Pancreas (tissue), 10 donors: Measurements from ENCODE around the gene WBP1. TPM values are rescaled to one million over a fixed set of nuclear protein-coding genes. Genes with fewer than 3 reads are reported as not detected.

Experiments
- ATAC-seq, 4 donors: fragments of 200-7000 bp; cut with Tn5 transposase; one replicate each; pipeline versions ENCODE4 v1.8.0 to v1.9.1; 2020; ENCODE audit warnings: mild to moderate bottlenecking in 4 of 4, moderate library complexity in 4 of 4
- DNase-seq, 6 donors: peaks; one replicate each; pipeline ENCODE4 v3.0.0-alpha.2; 2020
- FAIRE-seq: peaks from 2 replicates; lab custom pipeline; 2012; peaks lifted over from hg19 to GRCh38; lab: Jason Lieb, UNC
- H3K27ac ChIP-seq, 4 donors: fragments of 200-600 bp; sonication (generic); 1 replicate in 3 of 4; 2 replicates in 1 of 4; pipeline versions ENCODE4 v1.5.0 to v1.8.0; 2020
- H3K27me3 ChIP-seq, 4 donors: fragments of 200-600 bp; one replicate each; pipeline ENCODE4 v1.8.0; 2021
- H3K36me3 ChIP-seq, 3 donors: fragments of 200-600 bp; sonication (generic) in 1 of 3; one replicate each; pipeline versions ENCODE4 v1.5.0 to v1.8.0; 2020 to 2021
- H3K4me1 ChIP-seq, 3 donors: fragments of 200-600 bp; one replicate each; pipeline ENCODE4 v1.8.0; 2021
- H3K4me3 ChIP-seq, 4 donors: fragments of 200-600 bp; sonication (generic) in 2 of 4; one replicate each; pipeline versions ENCODE4 v1.5.0 to v1.8.0; 2020 to 2021
- H3K9me3 ChIP-seq, 4 donors: fragments of 200-600 bp; one replicate each; pipeline ENCODE4 v1.8.0; 2021
- WGBS, 2 donors: extraction: QIAGEN DNeasy Blood & Tissue Kit; methylation state at CpG; one replicate each; pipeline ENCODE4 v1.1.7; 2013; 5-methylcytosine and 5-hydroxymethylcytosine counted together
- intact Hi-C, 3 donors: fragments of 100-400 bp; cut with DNase I; formaldehyde crosslinking; loops; one replicate each; pipeline versions ENCODE4 v1.11.1 to v1.14.2; 2022
- polyA plus RNA-seq, 2 donors: library from polyadenylated mRNA; stranded (reverse); fragments of 200-250 nt; gene quantifications; one replicate each; pipeline ENCODE4 v1.2.3, GENCODE V29; 2013
- total RNA-seq, 6 donors: library from RNA; stranded (reverse); fragmentation: NEBNext Ultra II Directional in 4 of 6; extraction: Animal tissue kit (Norgen Biotek cat#: 25700) in 4 of 6; gene quantifications; one replicate each; pipeline versions ENCODE4 v1.2.1 to v1.2.4, GENCODE V29; 2021 to 2023
- TF ChIP-seq, protein P1 (sequence below), 4 donors: fragments of 200-600 bp; sonication (generic) in 3 of 4; IDR thresholded peaks; one replicate each; pipeline versions ENCODE4 v1.5.0 to v1.8.0; 2021; ENCODE audit warnings: antibody characterized with exemption in 4 of 4
- donor health status: healthy with polysubstance abuse.
- donor health status: DM: no; HTN: no; CAD: no; lungs with moderate emphysema.
- donor health status: DM: no; HTN: no; CAD: no.
- donor health status: control.
- donor health status: control.
- donor health status: Bipolar disorder and iron deficiency.
- donor health status: DM: yes; HTN: yes; CAD: no.
- donor health status: DM: no; HTN: no; CAD: no.
- donor health status: DM: no; HTN: no; CAD: no.
- donor health status: DM: yes; HTN: yes; CAD: no.

The WBP1 gene
- total and polyA plus RNA-seq, 8 donors, result 29.1 to 149 (median 44.7) TPM

DNA sequence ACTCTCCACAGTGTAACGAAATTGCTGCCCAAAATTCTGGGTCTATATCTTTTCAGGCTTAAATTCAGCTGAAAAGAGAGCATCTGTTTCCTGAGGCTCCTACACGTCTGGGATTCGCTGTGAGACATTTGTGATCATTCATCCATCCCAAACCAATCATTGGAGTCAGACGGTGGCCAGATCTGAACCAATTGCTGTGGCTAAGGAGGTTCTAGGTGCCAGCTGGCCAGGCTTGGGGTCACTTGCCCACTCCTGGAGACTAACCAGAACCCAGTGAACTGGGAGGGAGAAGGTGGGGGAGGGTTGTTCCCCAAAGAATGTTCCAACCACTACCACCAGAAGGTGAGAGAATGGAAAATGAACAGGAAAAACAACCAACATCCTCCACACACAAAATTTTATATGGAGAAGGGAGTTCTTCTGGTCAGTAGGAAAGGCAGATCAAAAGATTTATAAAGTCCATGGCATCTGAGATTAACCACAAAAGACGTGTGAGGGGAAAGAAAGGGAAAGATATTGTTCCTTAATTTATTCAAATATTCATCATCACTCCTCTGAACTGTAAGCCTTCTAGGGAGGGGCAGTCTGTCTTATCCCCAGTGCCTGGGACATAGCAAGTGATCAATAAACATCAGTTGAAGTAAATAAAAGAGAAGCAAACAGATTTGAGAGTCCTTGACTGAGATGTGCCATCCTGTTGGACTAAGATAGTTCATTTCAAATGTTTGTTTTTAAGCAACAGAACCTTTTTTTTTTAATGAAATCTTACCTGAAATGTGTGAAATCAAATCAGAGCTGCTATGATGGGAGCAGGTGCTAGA lies 13.5 kb upstream of the WBP1 start:
- no peak for FAIRE-seq
- TF ChIP-seq, protein P1, sequence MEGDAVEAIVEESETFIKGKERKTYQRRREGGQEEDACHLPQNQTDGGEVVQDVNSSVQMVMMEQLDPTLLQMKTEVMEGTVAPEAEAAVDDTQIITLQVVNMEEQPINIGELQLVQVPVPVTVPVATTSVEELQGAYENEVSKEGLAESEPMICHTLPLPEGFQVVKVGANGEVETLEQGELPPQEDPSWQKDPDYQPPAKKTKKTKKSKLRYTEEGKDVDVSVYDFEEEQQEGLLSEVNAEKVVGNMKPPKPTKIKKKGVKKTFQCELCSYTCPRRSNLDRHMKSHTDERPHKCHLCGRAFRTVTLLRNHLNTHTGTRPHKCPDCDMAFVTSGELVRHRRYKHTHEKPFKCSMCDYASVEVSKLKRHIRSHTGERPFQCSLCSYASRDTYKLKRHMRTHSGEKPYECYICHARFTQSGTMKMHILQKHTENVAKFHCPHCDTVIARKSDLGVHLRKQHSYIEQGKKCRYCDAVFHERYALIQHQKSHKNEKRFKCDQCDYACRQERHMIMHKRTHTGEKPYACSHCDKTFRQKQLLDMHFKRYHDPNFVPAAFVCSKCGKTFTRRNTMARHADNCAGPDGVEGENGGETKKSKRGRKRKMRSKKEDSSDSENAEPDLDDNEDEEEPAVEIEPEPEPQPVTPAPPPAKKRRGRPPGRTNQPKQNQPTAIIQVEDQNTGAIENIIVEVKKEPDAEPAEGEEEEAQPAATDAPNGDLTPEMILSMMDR (IDR thresholded peaks at IDR 0.05), result no peak
- no peaks in the 10 kb centered on the region for H3K27me3 ChIP-seq
- no peaks in the 10 kb centered on the region for H3K36me3 ChIP-seq
- H3K27ac ChIP-seq, result peak overlapping the region in 1 of 4 donors; percentile 5
- no peak for ATAC-seq
- H3K4me1 ChIP-seq, result peaks cover 0 to 7% (median 2%) of the 10 kb centered on the region in 3 donors
- no peak for DNase-seq
- WGBS, 2 donors, result 47 to 51% methylated on average over 5 of the region's 5 CpGs
- no peaks in the 10 kb centered on the region for H3K9me3 ChIP-seq
- no peak overlapping the region for H3K4me3 ChIP-seq
- intact Hi-C loops, result no loop called here

GRCh38 chr2:74447230-74447999 lies 10.8 kb upstream of the WBP1 start:
- TF ChIP-seq, protein P1 (IDR thresholded peaks at IDR 0.05), result no peak
- intact Hi-C loops, result no loop called here
- Histone ChIP-seq H3K4me1 (peaks cover 0 to 4% (median 0%) of the 10 kb centered on the region in 3 donors), H3K27me3 (no peaks in the 10 kb centered on the region), H3K4me3 (no peak overlapping the region), H3K9me3 (no peaks in the 10 kb centered on the region), H3K36me3 (no peaks in the 10 kb centered on the region), H3K27ac (no peak overlapping the region)
- FAIRE-seq, result no peak
- DNase-seq, result no peak
- ATAC-seq, result peak; percentile 45 to 71 (median 64)
- 56 to 58% methylated on average over 5 of the region's 5 CpGs for WGBS, 2 donors

DNA sequence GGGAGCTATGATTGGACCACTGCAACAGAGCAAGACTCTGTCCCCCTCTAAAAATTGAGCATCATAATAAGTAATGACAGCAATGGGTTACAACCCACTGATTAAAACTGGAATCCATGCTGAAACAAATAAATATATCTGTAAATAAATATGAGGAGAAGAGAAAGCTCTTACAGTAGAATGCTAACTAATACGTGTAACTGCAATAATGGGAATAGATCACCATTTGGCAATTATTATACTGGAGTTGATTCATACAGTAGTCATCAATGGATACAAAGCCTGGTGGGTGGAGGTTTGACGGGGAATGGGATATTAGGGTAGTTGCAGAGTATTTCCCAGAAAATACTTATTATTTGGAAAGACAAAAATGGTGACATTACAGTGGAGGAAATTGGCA lies 9.5 kb upstream of the WBP1 start:
- no peak for FAIRE-seq
- Histone ChIP-seq H3K9me3 (no peaks in the 10 kb centered on the region), H3K4me1 (no peaks in the 10 kb centered on the region), H3K27ac (no peak overlapping the region), H3K4me3 (no peak overlapping the region), H3K27me3 (no peaks in the 10 kb centered on the region), H3K36me3 (no peaks in the 10 kb centered on the region)
- TF ChIP-seq, protein P1 (IDR thresholded peaks at IDR 0.05), result no peak
- DNase-seq, result no peak
- 81 to 87% methylated on average over 2 of the region's 2 CpGs for WGBS, 2 donors
- ATAC-seq, result no peak
- intact Hi-C loops, result no loop called here

GRCh38 chr2:74450570-74451190 lies 7.6 kb upstream of the WBP1 start:
- H3K27me3 ChIP-seq, result no peaks in the 10 kb centered on the region
- DNase-seq (no peak), ATAC-seq (no peak), FAIRE-seq (no peak)
- H3K36me3 ChIP-seq, result no peaks in the 10 kb centered on the region
- no peak overlapping the region for H3K27ac ChIP-seq
- TF ChIP-seq, protein P1 (IDR thresholded peaks at IDR 0.05), result no peak
- 78 to 84% methylated on average over 3 of the region's 3 CpGs for WGBS, 2 donors
- intact Hi-C loops, result no loop called here
- H3K9me3 ChIP-seq, result no peaks in the 10 kb centered on the region
- H3K4me1 ChIP-seq, result peaks cover 3 to 8% (median 4%) of the 10 kb centered on the region in 3 donors
- no peak overlapping the region for H3K4me3 ChIP-seq
